ENCODE measurements around the gene HAPLN3. TPM values are rescaled to one million over a fixed set of nuclear protein-coding genes. Genes with fewer than 3 reads are reported as not detected.

HAPLN3 gene
- total RNA-seq, 1 experiment from 2014 or later: 42.4 TPM

- 100% methylated on average over 1 of the region's 5 CpGs for WGBS (ENCODE audit: extremely low coverage, insufficient read length, low lambda C conversion rate)
These were observed 66.6 kb downstream of the HAPLN3 start for GRCh38 chr15:88828791-88829190.

More at GRCh38 chr15:88828791-88829190, 66.6 kb downstream of the HAPLN3 start:
- Histone ChIP-seq H2BK20ac (ENCODE audit: low read depth, low read length, poor library complexity, severe bottlenecking) (no peak overlapping the region), H3K56ac (ENCODE audit: insufficient read length, low read depth, low read length) (no peak overlapping the region), H2BK120ac (ENCODE audit: low read depth, low read length, poor library complexity, severe bottlenecking) (no peak overlapping the region), H3K23ac (ENCODE audit: insufficient read length, low read depth, low read length) (no peak overlapping the region), H3K27ac (ENCODE audit: insufficient read length, low read depth, low read length) (no peak overlapping the region), H2AFZ (ENCODE audit: low read length) (no peak overlapping the region), H2BK5ac (ENCODE audit: insufficient read length, low read length) (no peak overlapping the region), H4K8ac (replicated peaks; ENCODE audit: insufficient read length, low read depth, low read length) (no peak overlapping the region), H4K91ac (ENCODE audit: insufficient read length, low read depth, low read length) (no peak overlapping the region), H2BK15ac (ENCODE audit: low read depth, low read length) (no peak overlapping the region), H3T11ph (ENCODE audit: low read length) (no peak overlapping the region), H2BK12ac (ENCODE audit: insufficient read length, low read depth, low read length) (no peak overlapping the region), H3K4ac (ENCODE audit: low read depth, low read length) (no peak overlapping the region), H2AK5ac (ENCODE audit: insufficient read length, low read length) (no peak overlapping the region), H3K79me2 (ENCODE audit: insufficient read depth, low read length) (no peaks in the 10 kb centered on the region), H3K4me1 (ENCODE audit: insufficient read depth, low read length) (no peaks in the 10 kb centered on the region), H3K4me2 (ENCODE audit: insufficient read depth, insufficient read length, low read length) (no peak overlapping the region), H3K18ac (ENCODE audit: insufficient read length, low read depth, low read length) (no peak overlapping the region), H3K23me2 (ENCODE audit: insufficient read length, low read depth, low read length, poor library complexity, severe bottlenecking) (no peaks in the 10 kb centered on the region), H3K9ac (ENCODE audit: extremely low read depth, insufficient read length, low read length) (no peak overlapping the region), H4K5ac (ENCODE audit: insufficient read length, low read depth, low read length) (no peak overlapping the region), H3K14ac (ENCODE audit: insufficient read depth, low read length) (no peak overlapping the region), H3K27me3 (ENCODE audit: insufficient read depth, low read length) (no peaks in the 10 kb centered on the region), H3K9me3 (ENCODE audit: control insufficient read depth, low read depth, low read length) (no peaks in the 10 kb centered on the region), H4K20me1 (ENCODE audit: control insufficient read depth, insufficient read depth, insufficient read length) (no peaks in the 10 kb centered on the region), H3K79me1 (ENCODE audit: insufficient read depth, low read depth, low read length, poor library complexity, severe bottlenecking) (no peaks in the 10 kb centered on the region)
- H3K9me3 Mint-ChIP-seq: no peaks in the 10 kb centered on the region; a peak in 1 of 5 replicates
- no peak overlapping the region for H3K27ac Mint-ChIP-seq
- peaks cover 7% of the 10 kb centered on the region for H3K27me3 Mint-ChIP-seq (ENCODE audit: low read depth)
- no peaks in the 10 kb centered on the region for H3K36me3 Mint-ChIP-seq (ENCODE audit: insufficient read depth in 1 of 3, low read depth in 3 of 3)
- DNase-seq: no peak
- no peak for TF ChIP-seq CTCF (conservative IDR thresholded peaks at IDR 0.05)
- H3K4me1 Mint-ChIP-seq: peaks cover 8 to 10% of the 10 kb centered on the region in 2 experiments
- H3K4me3 Mint-ChIP-seq: no peak overlapping the region

Other genes starting within 250 kb of the HAPLN3 start
- gene ACAN, start 92.1 kb downstream of the HAPLN3 start, total RNA-seq (2021): 0.50 and 0.53 TPM in 2 replicates
- 643 and 653 TPM in 2 replicates for gene MFGE8, start 17.8 kb upstream of the HAPLN3 start, total RNA-seq (2021)
- 15.6 and 17.5 TPM in 2 replicates for gene ABHD2, start 192.9 kb upstream of the HAPLN3 start, total RNA-seq (2021)